ENCODE measurements around the gene BCL2A1.
A peak's percentile ranks its signal among the peaks of the same experiment; 100 is the strongest.
"Not testable (repeated sequence)": the region's sequence is repeated elsewhere in the genome, so short reads cannot be mapped to it uniquely, and the experiment has no call there.

The BCL2A1 gene

DNA sequence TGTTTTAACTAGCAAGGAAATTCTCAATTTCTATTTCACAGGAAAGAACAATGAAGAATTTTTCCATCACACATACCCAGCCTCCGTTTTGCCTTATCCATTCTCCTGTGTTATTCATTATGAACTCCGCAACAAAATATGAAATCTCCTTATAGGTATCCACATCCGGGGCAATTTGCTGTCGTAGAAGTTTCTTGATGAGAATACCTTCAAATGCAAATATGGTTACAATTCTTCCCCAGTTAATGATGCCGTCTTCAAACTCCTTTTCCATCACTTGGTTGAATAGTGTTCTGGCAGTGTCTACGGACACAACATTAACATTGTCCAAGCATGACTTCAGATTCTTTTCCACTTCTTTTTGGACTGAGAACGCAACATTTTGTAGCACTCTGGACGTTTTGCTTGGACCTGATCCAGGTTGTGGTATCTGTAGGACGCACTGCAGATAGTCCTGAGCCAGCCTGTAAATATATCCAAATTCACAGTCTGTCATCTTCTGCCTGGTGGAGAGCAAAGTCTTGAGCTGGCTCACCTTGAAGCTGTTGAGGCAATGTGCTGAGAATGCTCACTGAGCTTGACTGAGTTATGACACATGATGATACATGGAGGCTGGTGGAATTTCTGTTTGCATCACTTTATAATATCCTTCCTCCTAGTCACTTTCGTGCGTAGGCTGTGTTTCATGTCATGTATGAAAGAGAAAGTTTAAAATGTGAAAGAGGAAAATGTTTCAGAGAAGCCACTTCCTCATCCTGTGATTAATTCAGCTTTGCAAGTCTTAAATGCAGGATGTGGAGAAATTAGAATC lies at the start of gene BCL2A1:
Gene BCL2A1, minus strand, starts transcription at position 573 of the 811 bp plus-strand sequence. Its CDS starts 77 bp downstream, at position 496.
- DNase-seq: no peak

DNA sequence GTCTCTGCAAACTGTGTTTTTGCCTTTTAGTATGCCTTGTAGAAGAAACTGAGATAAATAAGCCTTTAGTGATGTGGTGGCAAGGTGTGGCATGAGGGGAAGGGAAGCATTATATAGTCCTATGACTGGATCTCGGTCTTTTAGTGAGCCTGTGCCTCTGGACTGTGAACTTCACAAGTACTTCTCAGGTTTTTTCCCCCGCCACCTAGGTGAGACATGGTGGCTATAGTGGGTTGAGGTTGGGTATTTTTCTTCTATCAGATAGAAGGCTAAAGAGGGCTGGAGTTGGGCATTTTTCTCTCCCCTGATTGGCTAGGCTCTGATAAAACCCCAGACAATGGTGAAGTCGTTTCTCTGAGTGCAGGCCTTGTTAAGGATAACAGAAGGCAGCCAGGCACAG lies 49.7 kb upstream of the BCL2A1 start:
- no peak for DNase-seq

DNA sequence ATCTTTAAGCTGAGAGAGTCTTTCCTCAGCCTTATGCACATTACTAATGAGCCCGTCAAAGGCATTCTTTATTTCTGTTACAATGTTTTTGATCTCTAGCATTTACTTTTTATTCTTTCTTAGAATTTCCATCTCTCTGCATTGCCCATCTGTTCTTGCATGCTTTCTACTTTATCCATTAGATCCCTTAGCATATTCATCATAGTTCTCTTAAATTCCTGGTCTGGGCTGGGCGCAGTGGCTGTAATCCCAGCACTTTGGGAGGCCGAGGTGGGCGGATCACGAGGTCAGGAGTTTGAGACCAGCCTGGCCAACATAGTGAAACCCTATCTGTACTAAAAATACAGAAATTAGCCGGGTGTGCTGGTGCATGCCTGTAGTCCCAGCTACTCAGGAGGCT lies 49.2 kb upstream of the BCL2A1 start:
- not testable (repeated sequence) for DNase-seq

DNA sequence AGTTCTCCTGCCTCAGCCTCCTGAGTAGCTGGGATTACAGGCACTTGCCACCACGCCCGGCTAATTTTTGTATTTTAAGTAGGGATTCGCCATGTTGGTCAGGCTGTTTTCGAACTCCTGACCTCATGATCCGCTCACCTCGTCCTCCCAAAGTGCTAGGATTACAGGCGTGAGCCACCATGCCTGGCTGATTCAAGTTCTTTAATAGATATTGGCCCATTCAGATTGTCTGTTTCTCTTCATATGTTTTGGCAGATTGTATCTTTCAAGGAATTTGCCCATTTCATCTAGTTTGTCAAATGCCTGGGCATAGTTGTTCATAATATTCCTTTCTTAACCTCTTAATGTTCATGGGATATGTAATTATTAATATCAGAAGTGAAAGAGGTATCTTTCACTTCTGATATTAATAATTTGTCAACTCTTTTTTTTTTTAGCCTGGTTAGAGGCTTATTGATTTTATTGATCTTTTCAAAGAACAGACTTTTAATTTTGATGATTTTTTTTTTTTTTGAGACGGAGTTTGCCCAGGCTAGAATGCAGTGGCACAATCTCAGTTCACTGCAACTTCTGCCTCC lies 48.3 kb upstream of the BCL2A1 start:
- no peak for DNase-seq

DNA sequence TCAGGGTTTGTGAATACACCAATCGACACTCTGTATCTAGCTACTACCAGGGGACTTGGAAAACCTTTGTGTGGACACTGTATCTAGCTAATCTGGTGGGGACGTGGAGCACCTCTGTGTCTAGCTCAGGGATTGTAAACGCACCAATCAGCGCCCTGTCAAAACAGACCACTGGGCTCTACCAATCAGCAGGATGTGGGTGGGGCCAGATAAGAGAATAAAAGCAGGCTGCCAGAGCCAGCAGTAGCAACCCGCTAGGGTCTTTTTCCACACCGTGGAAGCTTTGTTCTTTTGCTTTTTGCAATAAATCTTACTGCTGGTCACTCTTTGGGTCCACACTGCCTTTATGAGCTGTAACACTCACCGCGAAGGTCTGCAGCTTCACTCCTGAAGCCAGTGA lies 46.1 kb upstream of the BCL2A1 start:
- not testable (repeated sequence) for DNase-seq

DNA sequence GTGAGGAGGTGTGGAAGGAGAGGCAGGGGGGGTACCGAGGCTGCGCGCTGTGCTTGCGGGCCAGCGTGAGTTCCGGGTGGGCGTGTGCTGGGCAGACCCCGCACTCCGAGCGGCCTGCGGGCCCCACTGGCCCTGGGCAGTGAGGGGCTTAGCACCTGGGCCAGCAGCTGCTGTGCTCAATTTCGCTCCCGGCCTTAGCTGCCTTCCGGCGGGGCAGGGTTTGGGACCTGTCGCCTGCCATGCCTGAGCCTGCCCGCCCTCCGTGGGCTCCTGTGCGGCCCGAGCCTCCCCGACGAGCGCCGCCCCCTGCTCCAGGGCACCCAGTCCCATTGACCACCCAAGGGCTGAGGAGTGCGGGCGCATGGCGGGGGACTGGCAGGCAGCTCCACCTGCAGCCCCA lies 45.5 kb upstream of the BCL2A1 start:
- DNase-seq: not testable (repeated sequence)

DNA sequence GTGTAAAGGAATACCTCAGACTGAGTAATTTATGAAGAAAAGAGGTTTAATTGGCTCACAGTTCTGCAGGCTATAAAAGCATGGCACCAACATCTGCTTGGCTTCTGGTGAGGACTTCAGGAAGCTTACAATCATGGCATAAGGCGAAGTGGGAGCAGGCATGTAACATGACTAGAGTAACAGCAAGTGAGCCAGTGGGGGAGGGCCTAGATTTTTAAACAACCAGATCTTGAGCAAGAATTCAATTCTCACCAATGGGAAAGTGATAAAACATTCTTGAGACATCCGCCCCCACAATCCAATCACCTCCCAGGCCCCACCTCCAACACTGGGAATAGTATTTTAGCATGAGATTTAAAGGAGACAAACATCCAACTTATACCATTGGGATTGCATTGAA lies 44.2 kb upstream of the BCL2A1 start:
- no peak for DNase-seq

DNA sequence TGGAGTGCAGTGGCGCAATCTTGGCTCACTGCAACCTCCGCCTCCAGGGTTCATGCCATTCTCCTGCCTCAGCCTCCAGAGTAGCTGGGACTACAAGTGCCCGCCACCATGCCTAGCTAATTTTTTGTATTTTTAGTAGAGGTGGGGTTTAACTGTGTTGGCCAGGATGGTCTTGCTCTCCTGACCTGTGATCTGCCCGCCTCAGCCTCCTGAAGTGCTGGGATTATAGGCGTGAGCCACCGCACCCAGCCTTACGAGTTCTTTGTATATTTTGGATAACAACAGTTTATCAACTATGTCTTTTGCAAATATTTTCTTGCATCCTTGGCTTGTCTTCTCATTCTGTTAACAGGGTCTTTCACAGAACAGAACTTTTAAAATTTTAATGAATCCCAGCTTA lies 43.2 kb upstream of the BCL2A1 start:
- not testable (repeated sequence) for DNase-seq

DNA sequence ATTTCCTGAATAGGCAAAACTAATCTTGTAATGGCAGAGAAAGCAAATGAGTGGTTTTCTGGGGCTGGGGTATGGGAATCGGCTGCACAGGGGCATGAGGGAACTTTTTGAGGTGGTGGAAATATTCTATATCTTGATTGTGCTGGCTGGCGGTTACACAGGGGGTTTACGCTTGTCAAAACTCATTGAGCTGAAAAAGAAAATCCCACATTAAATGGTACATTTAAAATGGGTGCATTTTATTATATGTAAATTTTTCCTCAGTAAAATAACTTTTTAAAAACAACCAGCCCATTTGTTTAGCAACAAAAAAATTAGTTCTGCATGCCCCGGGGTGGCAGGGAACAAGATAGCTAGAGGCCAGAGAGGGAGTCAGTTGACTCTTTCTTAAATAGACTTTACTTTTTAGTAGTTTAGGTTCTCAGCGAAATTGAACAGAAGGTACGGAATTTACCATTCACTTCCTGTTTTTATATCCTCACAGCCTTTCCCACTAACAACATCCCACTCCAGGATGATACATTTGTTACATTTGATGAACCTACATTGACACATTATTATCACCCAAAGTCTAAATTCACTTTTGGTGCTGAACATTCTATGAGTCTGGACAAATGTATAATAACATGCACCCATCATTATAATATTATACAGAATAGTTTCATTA lies 41.2 kb upstream of the BCL2A1 start:
- DNase-seq: no peak

DNA sequence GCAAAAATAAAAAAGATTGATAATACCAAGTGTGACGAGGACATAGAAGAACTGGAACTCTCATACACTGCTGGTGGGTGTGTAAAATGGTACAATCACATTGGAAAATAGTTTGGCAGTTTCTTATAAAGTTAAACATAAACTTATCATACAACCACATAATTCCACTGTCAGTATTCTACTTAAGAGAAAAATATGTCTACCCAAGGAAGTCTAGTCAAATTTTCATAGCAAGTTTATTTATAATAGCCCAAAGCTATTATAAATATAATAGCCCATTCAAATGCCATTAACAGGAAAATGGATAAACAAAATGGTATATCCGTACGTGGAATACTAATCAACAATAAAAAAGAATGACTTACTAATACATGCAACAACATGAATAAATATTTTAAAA lies 40.6 kb upstream of the BCL2A1 start:
- no peak for DNase-seq

DNA sequence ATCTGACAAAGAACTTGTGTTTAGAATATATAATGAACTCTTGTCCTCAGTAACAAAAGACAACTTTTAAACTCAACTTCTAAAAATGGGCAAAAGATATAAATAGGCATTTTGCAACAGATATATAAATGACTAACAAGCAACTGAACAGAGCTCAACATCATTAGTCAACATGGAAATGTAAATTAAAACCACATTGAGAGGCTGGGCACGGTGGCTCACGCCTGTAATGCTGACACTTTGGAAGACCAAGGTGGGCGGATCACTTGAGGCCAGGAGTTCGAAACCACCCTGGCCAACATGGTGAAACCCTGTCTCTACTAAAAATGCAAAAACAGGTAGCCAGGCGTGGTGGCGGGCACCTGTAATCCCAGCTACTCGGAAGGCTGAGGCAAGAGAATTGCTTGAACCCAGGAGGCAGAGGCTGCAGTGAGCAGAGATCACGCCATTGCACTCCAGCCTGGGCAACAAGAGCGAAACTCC lies 40.1 kb upstream of the BCL2A1 start:
- DNase-seq: not testable (repeated sequence)

DNA sequence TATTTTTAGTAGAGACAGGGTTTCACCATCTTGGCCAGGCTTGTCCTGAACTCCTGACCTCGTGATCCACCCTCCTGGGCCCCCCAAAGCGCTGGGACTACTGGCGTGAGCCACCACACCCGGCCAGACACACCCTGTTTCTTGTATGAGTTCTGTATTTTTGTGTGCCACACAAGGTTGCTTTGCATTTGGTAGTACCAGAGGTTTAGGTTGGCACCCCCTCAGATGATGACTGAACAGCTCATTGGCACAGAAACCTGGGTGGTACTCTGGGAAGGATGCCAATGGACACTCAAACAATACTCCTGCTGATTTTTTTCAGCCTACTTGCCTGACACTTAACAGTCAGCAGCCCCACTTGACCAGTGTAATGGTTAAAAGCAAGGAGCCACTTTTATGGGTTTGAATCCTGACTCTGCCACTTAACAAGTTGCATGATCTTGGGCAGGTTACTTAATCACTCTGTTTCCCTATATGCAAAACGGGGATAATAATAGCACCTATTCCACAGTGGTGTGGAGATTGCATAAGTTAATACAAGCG lies 39.2 kb upstream of the BCL2A1 start:
- DNase-seq: no peak

DNA sequence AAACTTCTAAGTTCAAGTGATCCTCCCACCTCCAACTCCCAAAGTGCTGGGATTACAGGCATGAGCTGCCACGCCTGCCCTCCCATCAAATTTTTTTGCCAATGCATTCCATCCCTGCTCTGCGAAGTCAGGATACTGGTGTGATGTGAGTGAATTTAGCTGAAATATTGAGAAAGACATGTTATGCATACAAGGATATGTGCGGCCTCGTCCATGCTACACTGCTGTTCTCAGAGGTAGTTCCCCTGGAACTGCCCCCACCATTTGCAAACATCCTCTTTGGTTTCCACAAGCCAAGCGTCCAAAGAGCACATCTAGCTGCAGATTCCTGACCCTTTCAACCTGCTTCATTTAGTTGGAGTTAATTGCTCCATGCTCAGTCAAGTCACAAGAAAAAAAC lies 36.5 kb upstream of the BCL2A1 start:
- DNase-seq: peak; percentile 32

DNA sequence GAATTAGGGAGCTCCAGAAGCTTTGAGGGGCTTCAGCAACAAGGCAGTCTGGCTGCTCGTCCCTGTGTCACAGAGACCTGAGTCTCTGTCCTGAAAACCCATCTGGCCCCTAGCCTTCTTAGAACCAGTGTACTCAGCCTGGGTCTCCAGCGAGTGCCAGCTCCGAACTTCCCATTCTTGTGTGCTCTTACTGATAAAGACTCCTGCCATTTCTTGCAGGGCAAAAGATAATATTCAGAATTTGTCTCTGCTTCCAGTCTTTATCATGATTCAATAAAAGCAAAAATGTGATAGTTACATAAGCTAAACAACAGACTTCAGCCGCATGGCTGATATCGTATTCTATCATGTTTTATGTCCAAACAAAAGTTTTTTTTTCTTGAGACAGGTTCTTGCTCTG lies 36.0 kb upstream of the BCL2A1 start:
- DNase-seq: no peak

DNA sequence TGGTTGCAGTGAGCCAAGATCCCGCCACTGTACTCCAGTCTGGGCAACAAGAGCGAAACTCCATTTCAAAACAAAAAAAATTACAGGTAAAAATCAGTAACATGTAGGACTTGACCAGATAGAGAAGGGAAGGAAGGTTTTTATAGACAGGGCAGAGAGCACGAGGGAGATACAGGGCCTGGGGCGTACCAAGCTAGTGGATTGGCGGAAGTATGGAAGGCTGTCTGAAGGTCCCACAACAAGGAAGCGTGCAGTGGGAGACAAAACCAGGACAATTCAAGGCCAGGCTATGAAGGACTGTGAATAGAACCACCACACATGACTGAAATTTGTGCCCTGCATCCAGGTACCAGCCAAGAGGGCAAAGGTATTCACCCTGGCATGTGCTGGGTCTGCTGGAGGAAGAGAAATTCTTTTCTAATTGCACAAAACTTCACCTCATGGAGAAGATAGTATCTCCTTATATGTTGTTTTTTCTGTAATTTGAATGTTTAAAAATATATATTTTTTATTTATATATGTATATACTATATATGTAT lies 33.0 kb upstream of the BCL2A1 start:
- no peak for DNase-seq

DNA sequence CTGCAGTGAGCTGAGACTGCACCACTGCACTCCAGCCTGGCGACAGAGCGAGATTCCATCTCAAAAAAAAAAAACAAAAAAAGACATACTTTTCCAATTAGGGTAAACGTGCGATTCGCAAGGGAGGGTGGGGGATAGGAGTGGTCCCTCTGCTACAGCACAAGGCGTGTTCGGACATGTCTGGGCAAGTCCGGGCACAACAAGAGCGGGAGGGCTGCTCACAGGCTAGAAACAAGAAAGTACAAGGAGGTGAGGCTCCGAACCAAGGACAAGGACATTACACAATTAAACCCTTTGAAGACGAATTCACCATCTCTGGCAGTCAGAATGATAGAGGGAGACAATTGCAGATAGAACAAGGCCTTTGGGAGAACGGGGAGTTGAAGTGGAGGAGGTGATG lies 32.2 kb upstream of the BCL2A1 start:
- no peak for DNase-seq

DNA sequence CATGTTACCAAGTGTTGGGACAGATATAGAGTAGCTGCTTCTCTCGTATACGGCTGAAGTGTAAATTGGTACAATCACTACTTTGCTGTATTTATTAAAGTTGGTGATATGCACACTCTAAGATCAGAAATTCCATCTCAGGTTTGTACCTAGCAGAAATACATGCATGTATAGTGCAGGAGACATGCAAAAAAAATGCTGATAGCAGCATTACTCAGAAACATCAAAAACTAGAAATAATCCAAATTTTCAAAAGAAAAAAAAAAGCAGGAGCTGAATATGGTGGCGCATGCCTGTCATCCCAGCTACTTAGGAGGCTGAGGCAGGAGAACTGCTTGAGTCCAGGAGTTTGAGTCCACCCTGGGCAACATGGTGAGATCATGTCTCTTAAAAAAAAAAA lies 31.3 kb upstream of the BCL2A1 start:
- DNase-seq: no peak

DNA sequence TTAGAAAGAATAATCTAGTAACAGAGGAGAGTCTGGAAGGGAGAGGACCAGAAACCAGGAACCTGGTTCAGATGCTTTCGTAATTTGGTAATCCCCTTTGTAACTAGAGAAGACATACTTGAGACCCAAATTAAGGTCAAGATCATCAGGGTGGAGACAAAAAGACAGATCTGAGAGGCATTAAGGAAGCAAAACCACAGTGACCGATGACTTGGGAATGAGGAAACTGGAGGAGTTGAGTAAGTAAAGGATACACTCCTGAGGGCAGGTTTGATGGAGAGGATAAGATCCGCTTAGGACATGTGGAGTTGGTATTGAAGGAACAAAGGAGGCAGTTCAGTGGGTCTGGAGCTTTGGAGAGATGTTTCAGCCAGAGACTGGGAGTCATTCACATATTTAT lies 23.6 kb upstream of the BCL2A1 start:
- DNase-seq: peak; percentile 77

DNA sequence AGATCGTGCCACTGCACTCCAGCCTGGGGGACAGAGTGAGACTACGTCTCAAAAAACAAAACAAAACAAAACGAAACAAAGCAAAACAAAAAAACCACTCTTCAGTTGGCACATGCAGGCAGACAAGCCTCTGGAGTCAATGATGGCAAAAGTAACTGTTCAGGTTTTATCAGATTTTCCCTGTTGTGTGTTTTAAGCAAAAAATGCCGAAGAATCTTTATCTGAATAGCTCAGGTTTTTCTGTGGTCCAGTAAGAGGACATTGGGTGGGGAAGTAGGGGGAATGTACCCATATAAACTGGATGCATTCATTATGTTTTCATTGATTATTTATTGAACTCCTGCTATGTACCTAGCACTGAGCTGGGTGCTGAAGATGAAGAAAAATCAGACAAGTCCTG lies 20.8 kb upstream of the BCL2A1 start:
- DNase-seq: no peak

DNA sequence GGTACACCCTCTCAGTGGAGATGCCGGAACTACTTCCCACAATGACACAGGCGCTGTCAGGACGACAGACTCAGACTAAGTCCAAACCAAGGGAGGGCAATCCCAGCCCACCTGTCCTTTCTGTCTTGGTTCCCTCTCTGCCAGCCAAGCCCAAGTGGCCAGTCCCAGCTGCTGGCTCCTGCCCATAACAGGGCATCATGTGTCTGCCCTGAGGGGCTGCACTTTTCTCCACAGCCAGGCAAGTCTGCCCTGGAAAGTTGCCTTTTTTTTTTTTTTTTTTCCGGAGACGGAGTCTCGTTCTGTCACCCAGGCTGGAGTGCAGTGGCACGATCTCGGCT lies 20.0 kb upstream of the BCL2A1 start:
- no peak for DNase-seq

DNA sequence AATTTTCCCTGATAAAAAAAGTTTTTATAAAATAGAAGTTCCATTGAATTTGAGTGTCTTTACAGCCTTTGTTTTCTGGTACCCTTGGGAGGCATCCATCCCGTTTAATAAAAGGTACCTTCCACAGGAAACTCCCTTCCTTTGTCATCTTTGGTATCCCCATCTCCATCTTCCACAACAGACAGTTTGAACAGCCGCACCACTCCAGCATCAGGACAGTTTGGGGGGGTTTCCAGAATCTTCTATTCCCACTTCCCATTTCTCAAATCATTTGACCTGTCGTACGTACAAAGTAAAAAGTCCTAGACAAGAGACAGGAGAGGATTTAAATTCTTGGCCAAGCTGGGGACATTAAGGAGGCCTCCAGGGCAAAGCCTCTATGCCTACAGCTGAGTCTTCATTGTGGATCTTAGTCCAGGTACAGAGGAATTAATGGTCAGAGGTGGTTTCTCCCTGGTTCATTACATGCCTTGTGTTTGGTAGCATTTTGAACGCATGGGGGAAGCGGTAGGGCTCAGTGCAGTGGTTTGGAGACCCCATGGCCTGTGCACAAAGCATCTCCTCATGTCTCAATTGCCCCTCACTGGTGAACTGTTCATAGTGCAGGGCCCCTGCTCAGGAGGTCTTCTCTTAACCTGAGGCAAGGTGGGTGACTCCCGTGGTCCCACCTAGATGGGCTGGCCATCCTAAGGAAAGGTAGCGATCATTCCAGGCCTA lies 19.4 kb upstream of the BCL2A1 start:
- DNase-seq: no peak

DNA sequence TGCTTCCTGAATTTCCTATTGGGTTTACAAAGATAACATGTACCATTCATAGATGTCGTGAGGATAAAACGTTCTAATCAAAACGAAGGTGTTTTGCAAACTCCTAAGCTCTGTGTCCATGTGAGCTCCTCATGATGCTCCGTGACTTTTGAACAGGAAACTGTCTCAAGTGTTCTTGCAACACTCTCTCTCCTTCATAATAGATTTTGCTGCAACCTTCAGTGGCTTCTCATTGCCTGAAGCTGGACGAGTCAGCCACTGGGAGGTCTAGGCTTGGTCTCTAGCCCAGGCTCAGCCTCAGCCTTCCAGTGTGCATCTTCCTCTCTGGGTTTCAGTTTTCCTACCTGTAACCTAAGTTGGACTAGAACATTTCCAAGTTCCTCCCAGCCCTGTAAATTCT lies 18.7 kb upstream of the BCL2A1 start:
- DNase-seq: no peak

DNA sequence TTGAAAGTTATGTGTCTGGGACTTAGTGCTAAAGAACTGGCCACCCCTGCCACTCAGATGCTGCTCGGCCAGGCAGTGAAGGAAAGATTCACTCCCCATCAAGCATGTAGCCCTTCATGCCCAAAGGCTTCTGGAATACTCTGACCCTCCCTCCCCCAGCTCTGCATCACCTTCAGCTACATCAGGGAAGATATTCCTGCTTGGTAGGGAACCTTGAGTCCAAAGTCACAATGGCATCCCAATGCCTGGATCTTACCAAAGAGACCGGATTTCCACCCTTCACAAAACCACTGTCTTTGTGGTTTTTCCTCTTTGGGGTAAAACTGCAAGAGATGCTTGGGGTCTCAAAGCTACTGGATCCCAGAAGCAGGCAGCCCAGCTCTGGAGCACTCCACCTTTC lies 18.2 kb upstream of the BCL2A1 start:
- no peak for DNase-seq

All from islet precursor cell (in vitro differentiated cells).